ENCODE measurements around the gene CERK. TPM values are rescaled to one million over a fixed set of nuclear protein-coding genes. Genes with fewer than 3 reads are reported as not detected.
A peak's percentile ranks its signal among the peaks of the same experiment; 100 is the strongest.

Gene CERK
- total RNA-seq, 1 experiment from 2014 or later = 24.9 TPM

DNA sequence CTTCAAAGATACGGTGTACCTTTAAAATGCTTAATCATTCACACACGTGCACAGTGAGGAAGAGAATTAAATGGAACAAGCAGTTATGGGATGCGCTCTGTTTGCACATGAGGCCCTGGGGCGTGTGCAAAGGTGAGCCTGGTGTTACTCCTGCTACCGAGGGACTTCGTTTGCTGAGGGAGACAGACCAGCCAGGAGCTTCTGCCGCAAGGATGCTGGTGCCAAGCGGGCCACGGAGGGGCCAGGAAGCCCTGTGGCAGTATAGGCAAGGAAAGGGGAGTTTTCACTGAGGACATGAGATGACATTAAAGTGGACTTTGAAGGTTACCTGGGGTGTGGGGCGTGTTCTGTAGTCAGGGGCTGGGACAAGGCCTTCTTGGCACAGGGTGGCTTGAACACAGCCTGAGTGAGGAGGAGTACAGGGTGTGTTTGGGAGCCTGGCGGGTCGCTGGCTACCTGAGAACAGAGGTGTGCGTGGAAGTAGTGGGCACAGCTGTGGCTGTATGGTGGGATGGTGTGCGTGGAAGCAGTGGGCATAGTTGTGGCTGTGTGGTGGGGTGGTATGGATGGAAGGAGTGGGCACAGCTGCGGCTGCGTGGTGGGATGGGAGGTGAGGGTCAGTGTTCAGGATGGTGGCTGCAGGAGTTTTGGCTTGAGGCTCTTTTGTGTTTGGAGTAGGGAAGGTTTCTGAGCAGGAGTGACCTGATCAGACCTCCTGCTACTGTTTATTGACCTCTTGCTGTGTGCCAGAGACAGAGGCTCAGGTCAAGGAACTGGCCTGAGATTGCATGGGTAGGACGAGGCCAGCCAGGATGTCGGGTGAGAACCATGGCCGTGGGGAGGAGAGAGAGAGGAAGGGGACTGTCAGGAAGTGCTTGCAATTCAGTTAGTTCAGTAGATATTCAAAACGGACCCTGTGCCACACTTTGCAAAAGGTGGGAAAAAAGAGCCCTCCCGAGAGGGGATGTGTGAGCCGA lies 38.1 kb upstream of the CERK start:
- H3K9me2 ChIP-seq (ENCODE audit: insufficient read depth) = no peaks in the 10 kb centered on the region

GRCh38 chr22:46774980-46775849 lies 37.2 kb upstream of the CERK start:
- Histone ChIP-seq H4K20me1 (ENCODE audit: insufficient read depth) (peaks cover 58% of the 10 kb centered on the region), H3K79me2 (ENCODE audit: low read depth) (peaks cover 67% of the 10 kb centered on the region), H2AFZ (no peak overlapping the region), H3K36me3 (ENCODE audit: low read depth) (no peaks in the 10 kb centered on the region), H3K4me1 (replicated peaks; ENCODE audit: insufficient read depth) (peaks cover 28% of the 10 kb centered on the region), H3K27ac (peak overlapping the region; percentile 67; the same call in 1 of the 2 replicates), H3K27me3 (ENCODE audit: insufficient read depth, low read depth) (no peaks in the 10 kb centered on the region), H3K9me2 (ENCODE audit: insufficient read depth) (no peaks in the 10 kb centered on the region), H3K9me3 (ENCODE audit: insufficient read depth, low read depth) (no peaks in the 10 kb centered on the region), H3F3A (ENCODE audit: insufficient read depth, low read depth) (peaks cover 18% of the 10 kb centered on the region), H3K4me2 (peak overlapping the region; percentile 73; the same call in 1 of the 2 replicates), H3K4me3 (no peak overlapping the region)
- peak in 1 of 2 experiments; percentile 30 for DNase-seq
- TSS peak; percentile 45 for BruUV-seq (replicated peaks)
- ChIA-PET CTCF (no interaction called here), POLR2A (ENCODE audit: unreplicated experiment) (no interaction called here)
- intact Hi-C loops (cut with micrococcal nuclease; ENCODE audit: unreplicated experiment) = loop anchor here (5.0 kb wide), 1 partner anchor 213 kb away; no protein-coding TSS in a partner anchor
- no peak for TF ChIP-seq EZH2 (IDR thresholded peaks at IDR 0.05; ENCODE audit: low read depth)
- TF ChIP-seq, protein P1, sequence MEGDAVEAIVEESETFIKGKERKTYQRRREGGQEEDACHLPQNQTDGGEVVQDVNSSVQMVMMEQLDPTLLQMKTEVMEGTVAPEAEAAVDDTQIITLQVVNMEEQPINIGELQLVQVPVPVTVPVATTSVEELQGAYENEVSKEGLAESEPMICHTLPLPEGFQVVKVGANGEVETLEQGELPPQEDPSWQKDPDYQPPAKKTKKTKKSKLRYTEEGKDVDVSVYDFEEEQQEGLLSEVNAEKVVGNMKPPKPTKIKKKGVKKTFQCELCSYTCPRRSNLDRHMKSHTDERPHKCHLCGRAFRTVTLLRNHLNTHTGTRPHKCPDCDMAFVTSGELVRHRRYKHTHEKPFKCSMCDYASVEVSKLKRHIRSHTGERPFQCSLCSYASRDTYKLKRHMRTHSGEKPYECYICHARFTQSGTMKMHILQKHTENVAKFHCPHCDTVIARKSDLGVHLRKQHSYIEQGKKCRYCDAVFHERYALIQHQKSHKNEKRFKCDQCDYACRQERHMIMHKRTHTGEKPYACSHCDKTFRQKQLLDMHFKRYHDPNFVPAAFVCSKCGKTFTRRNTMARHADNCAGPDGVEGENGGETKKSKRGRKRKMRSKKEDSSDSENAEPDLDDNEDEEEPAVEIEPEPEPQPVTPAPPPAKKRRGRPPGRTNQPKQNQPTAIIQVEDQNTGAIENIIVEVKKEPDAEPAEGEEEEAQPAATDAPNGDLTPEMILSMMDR (conservative IDR thresholded peaks at IDR 0.05) = no peak

More for the DNA sequence above, 38.1 kb upstream of the CERK start:
- peaks cover 67% of the 10 kb centered on the region for H4K20me1 ChIP-seq (ENCODE audit: insufficient read depth)
- H3K27ac ChIP-seq = no peak overlapping the region
- no peaks in the 10 kb centered on the region for H3K27me3 ChIP-seq (ENCODE audit: insufficient read depth, low read depth)
- POLR2A ChIA-PET (ENCODE audit: unreplicated experiment) = no interaction called here
- peaks cover 74% of the 10 kb centered on the region for H3K79me2 ChIP-seq (ENCODE audit: low read depth)
- no peaks in the 10 kb centered on the region for H3K9me3 ChIP-seq (ENCODE audit: insufficient read depth, low read depth)
- no peak overlapping the region for H2AFZ ChIP-seq
- H3K4me2 ChIP-seq = no peak overlapping the region
- intact Hi-C loops (cut with micrococcal nuclease; ENCODE audit: unreplicated experiment) = no loop called here
- no peak for DNase-seq
- H3K4me1 ChIP-seq (replicated peaks; ENCODE audit: insufficient read depth) = peaks cover 28% of the 10 kb centered on the region
- BruUV-seq (replicated peaks) = no TSS peak
- CTCF ChIA-PET = no interaction called here
- no peak overlapping the region for H3K4me3 ChIP-seq
- H3F3A ChIP-seq (ENCODE audit: insufficient read depth, low read depth) = peaks cover 10% of the 10 kb centered on the region; the same call in 1 of the 2 replicates
- TF ChIP-seq EZH2 (IDR thresholded peaks at IDR 0.05; ENCODE audit: low read depth) = no peak
- TF ChIP-seq, protein P1 (conservative IDR thresholded peaks at IDR 0.05) = no peak
- H3K36me3 ChIP-seq (ENCODE audit: low read depth) = no peaks in the 10 kb centered on the region

All from PC-9 (cell line).